HepG2 (cell line): Measurements from ENCODE around the gene VPREB3. TPM values are rescaled to one million over a fixed set of nuclear protein-coding genes. Genes with fewer than 3 reads are reported as not detected.
A peak's percentile ranks its signal among the peaks of the same experiment; 100 is the strongest.

Source experiments
- ARNT2 ChIP-seq: sonication (generic); formaldehyde crosslinking; IDR thresholded peaks from 2 replicates; pipeline ENCODE4 v1.8.0; 2022; ENCODE audit warnings: mild to moderate bottlenecking, low read depth, missing genetic modification reagents, moderate library complexity
- CBFB ChIP-seq: sonication (generic); formaldehyde crosslinking; IDR thresholded peaks from 2 replicates; pipeline ENCODE4 v1.4.0; 2020; ENCODE audit warnings: missing genetic modification reagents
- CEBPG ChIP-seq: IDR thresholded peaks from 2 replicates; pipeline ENCODE4 v1.6.1; 2016
- HNF4A ChIP-seq: sonication (generic); formaldehyde crosslinking; IDR thresholded peaks from 2 replicates; pipeline ENCODE4 v1.4.0; 2020; ENCODE audit warnings: missing genetic modification reagents
- NR2F6 ChIP-seq, 2 experiments: IDR thresholded peaks; 2 replicates each; pipeline ENCODE4 v1.6.1; 2016; ENCODE audit warnings: antibody characterized with exemption in 1 of 2, mild to moderate bottlenecking in 1 of 2
- PITX1 ChIP-seq: sonication (generic); formaldehyde crosslinking; IDR thresholded peaks from 2 replicates; pipeline ENCODE4 v1.5.1; 2020; ENCODE audit warnings: mild to moderate bottlenecking, missing genetic modification reagents
- RAD51 ChIP-seq: fragments of 450-650 bp; IDR thresholded peaks from 2 replicates; pipeline ENCODE4 v1.6.1; 2016; ENCODE audit warnings: borderline replicate concordance
- SOX13 ChIP-seq, 3 experiments: fragments of 450-650 bp in 1 of 3; sonication (generic) in 1 of 3; formaldehyde crosslinking in 1 of 3; IDR thresholded peaks in 2 of 3; conservative IDR thresholded peaks in 1 of 3; 2 replicates each; pipeline versions ENCODE4 v1.5.0 to v1.6.1; 2016 to 2020; ENCODE audit warnings: antibody characterized with exemption in 1 of 3, mild to moderate bottlenecking in 1 of 3, missing compliant biosample characterization in 1 of 3, missing genetic modification reagents in 1 of 3, moderate library complexity in 1 of 3
- SOX6 ChIP-seq, 2 experiments: fragments of 450-650 bp in 1 of 2; sonication (generic) in 1 of 2; formaldehyde crosslinking in 1 of 2; IDR thresholded peaks; 2 replicates each; pipeline versions ENCODE4 v1.4.0 to v1.6.1; 2017 to 2020; ENCODE audit warnings: antibody characterized with exemption in 1 of 2, mild to moderate bottlenecking in 1 of 2, missing genetic modification reagents in 1 of 2
- SSRP1 ChIP-seq: IDR thresholded peaks from 2 replicates; pipeline ENCODE4 v1.6.1; 2016; ENCODE audit warnings: control low read depth
- ZNF746 ChIP-seq: sonication (generic); formaldehyde crosslinking; IDR thresholded peaks from 2 replicates; pipeline ENCODE4 v1.8.0; 2022; ENCODE audit warnings: mild to moderate bottlenecking, missing genetic modification reagents
- polyA plus RNA-seq, 8 experiments: library from polyadenylated mRNA; depleted of rRNA in 3 of 8; stranded (reverse) in 7 of 8; unstranded in 1 of 8; fragments of >200 nt; fragmentation: Illumina TruSeq in 4 of 8; extraction: Trizol in 4 of 8; gene quantifications; 2 replicates each; pipeline versions ENCODE4 v1.2.1 to v1.2.3, GENCODE V29; 2011 to 2016; ENCODE audit warnings: low read depth in 4 of 8, missing spikeins in 1 of 8, mixed read lengths in 1 of 8; ENCODE audit not compliant: insufficient read depth in 1 of 8
- total RNA-seq, 5 experiments: library from RNA; depleted of rRNA; stranded (reverse); fragments of >200 nt; fragmentation: Illumina TruSeq; extraction: Trizol; gene quantifications; 2 replicates each; pipeline ENCODE4 v1.2.3, GENCODE V29; 2016; ENCODE audit warnings: low read depth in 1 of 5
- TF ChIP-seq, protein P1 (sequence below): IDR thresholded peaks from 2 replicates; pipeline ENCODE4 v1.6.1; 2016; ENCODE audit warnings: mild to moderate bottlenecking
- TF ChIP-seq, protein P2 (sequence below): sonication (generic); formaldehyde crosslinking; IDR thresholded peaks from 2 replicates; pipeline ENCODE4 v1.5.0; 2020; ENCODE audit warnings: missing genetic modification reagents
- TF ChIP-seq, protein P3 (sequence below), 2 experiments: sonication (generic) in 1 of 2; formaldehyde crosslinking in 1 of 2; IDR thresholded peaks; 2 replicates each; pipeline versions ENCODE4 v1.4.0 to v1.6.1; 2018 to 2020; ENCODE audit warnings: missing genetic modification reagents in 2 of 2, borderline replicate concordance in 1 of 2, low read depth in 1 of 2, mild to moderate bottlenecking in 1 of 2, missing biosample characterization in 1 of 2
- TF ChIP-seq, protein P4 (sequence below): sonication (generic); formaldehyde crosslinking; IDR thresholded peaks from 2 replicates; pipeline ENCODE4 v1.4.0; 2020; ENCODE audit warnings: missing genetic modification reagents, borderline replicate concordance
- TF ChIP-seq, protein P5 (sequence below): sonication (generic); formaldehyde crosslinking; IDR thresholded peaks from 2 replicates; pipeline ENCODE4 v1.4.0; 2020; ENCODE audit warnings: missing genetic modification reagents, mild to moderate bottlenecking, borderline replicate concordance

VPREB3 gene
- total and polyA plus RNA-seq, 2 of the 13 experiments (the other 11 are each of a cell fraction or from before 2014, with no cell fraction given): 0.22 TPM; not detected in 1

DNA sequence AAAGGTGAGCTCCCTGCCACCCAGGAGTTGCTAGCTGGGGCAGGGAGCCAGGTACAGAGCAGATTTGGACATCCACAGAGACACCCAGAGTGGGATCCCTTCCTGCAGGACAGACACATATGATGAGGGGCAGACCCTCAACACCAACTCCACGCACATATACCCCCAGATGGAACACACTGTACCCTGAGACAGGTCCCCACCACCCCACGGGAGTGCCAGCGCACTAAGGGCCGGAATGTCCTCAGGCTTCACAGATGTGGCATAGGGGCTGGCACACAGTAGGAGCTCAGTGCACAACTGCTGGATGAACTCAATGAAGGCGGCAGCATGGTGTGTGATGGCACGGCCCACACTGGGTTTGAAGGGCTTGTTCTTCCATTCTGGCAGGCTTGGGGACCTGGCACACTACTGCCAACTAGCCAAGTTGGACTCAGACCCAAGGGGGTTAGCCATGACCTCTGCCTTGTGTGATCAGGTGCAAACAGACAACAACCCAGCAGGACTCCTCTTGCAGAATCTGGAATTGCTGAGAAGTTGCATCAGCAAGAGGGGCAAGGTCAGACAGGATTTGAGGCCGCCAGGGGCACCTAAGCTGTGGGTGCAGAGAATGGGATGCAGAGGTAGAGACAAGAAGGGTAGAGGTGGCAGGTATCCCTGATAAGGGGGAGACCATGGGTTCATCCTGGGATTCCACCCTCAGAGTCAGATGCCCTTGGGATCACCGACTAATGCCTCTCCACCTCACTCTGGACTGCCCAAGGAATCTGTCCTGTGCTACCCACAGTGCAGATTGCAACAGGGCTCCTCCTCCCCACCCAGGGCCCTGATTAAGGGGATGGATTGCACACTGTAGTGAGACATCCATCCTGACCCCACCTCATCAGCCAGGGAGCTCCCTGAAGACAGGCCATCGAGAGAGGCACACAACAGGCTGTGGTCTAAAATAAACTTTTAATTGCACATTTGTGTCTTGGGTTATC, 11.0 kb upstream of the VPREB3 start (continued):
- TF ChIP-seq SOX13 (IDR thresholded peaks at IDR 0.05) (no peak), SOX13 (CRISPR knock-in tag; conservative IDR thresholded peaks at IDR 0.05 in 1 of 2, IDR thresholded peaks at IDR 0.05 in 1 of 2) (0 out of 4 replicates have a peak, but pooled peaks of 1 of the 2 experiments have one; percentile 24), SSRP1 (CRISPR knock-in tag) (0 out of 2 replicates have a peak, but pooled peaks have one; percentile 67), NR2F6 (IDR thresholded peaks at IDR 0.05) (peak; percentile 74), NR2F6 (CRISPR knock-in tag; IDR thresholded peaks at IDR 0.05) (peak; percentile 73), SOX6 (IDR thresholded peaks at IDR 0.05) (no peak), SOX6 (CRISPR knock-in tag; IDR thresholded peaks at IDR 0.05) (peak; percentile 66), CBFB (no peak), HNF4A (peak; percentile 67), PITX1 (CRISPR knock-in tag) (0 out of 2 replicates have a peak, but pooled peaks have one; percentile 33), CEBPG (CRISPR knock-in tag) (peak; percentile 92), RAD51 (no peak), ZNF746 (CRISPR knock-in tag) (peak; percentile 28; the same call in 1 of the 2 replicates), ARNT2 (CRISPR knock-in tag) (peak; percentile 39; the same call in 1 of the 2 replicates)
- TF ChIP-seq, protein P1, sequence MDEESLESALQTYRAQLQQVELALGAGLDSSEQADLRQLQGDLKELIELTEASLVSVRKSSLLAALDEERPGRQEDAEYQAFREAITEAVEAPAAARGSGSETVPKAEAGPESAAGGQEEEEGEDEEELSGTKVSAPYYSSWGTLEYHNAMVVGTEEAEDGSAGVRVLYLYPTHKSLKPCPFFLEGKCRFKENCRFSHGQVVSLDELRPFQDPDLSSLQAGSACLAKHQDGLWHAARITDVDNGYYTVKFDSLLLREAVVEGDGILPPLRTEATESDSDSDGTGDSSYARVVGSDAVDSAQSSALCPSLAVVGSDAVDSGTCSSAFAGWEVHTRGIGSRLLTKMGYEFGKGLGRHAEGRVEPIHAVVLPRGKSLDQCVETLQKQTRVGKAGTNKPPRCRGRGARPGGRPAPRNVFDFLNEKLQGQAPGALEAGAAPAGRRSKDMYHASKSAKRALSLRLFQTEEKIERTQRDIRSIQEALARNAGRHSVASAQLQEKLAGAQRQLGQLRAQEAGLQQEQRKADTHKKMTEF (CRISPR knock-in tag): peak; percentile 18; the same call in 1 of the 2 replicates
- TF ChIP-seq, protein P2, sequence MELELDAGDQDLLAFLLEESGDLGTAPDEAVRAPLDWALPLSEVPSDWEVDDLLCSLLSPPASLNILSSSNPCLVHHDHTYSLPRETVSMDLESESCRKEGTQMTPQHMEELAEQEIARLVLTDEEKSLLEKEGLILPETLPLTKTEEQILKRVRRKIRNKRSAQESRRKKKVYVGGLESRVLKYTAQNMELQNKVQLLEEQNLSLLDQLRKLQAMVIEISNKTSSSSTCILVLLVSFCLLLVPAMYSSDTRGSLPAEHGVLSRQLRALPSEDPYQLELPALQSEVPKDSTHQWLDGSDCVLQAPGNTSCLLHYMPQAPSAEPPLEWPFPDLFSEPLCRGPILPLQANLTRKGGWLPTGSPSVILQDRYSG (CRISPR knock-in tag): no peak
- TF ChIP-seq, protein P3, sequence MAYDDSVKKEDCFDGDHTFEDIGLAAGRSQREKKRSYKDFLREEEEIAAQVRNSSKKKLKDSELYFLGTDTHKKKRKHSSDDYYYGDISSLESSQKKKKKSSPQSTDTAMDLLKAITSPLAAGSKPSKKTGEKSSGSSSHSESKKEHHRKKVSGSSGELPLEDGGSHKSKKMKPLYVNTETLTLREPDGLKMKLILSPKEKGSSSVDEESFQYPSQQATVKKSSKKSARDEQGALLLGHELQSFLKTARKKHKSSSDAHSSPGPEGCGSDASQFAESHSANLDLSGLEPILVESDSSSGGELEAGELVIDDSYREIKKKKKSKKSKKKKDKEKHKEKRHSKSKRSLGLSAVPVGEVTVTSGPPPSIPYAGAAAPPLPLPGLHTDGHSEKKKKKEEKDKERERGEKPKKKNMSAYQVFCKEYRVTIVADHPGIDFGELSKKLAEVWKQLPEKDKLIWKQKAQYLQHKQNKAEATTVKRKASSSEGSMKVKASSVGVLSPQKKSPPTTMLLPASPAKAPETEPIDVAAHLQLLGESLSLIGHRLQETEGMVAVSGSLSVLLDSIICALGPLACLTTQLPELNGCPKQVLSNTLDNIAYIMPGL (CRISPR knock-in tag; IDR thresholded peaks at IDR 0.05; ENCODE audit: borderline replicate concordance in 1 of 2, low read depth in 1 of 2): 0 out of 4 replicates have a peak, but pooled peaks of 1 of the 2 experiments have one; percentile 17
- TF ChIP-seq, protein P4, sequence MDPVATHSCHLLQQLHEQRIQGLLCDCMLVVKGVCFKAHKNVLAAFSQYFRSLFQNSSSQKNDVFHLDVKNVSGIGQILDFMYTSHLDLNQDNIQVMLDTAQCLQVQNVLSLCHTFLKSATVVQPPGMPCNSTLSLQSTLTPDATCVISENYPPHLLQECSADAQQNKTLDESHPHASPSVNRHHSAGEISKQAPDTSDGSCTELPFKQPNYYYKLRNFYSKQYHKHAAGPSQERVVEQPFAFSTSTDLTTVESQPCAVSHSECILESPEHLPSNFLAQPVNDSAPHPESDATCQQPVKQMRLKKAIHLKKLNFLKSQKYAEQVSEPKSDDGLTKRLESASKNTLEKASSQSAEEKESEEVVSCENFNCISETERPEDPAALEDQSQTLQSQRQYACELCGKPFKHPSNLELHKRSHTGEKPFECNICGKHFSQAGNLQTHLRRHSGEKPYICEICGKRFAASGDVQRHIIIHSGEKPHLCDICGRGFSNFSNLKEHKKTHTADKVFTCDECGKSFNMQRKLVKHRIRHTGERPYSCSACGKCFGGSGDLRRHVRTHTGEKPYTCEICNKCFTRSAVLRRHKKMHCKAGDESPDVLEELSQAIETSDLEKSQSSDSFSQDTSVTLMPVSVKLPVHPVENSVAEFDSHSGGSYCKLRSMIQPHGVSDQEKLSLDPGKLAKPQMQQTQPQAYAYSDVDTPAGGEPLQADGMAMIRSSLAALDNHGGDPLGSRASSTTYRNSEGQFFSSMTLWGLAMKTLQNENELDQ: no peak
- TF ChIP-seq, protein P5, sequence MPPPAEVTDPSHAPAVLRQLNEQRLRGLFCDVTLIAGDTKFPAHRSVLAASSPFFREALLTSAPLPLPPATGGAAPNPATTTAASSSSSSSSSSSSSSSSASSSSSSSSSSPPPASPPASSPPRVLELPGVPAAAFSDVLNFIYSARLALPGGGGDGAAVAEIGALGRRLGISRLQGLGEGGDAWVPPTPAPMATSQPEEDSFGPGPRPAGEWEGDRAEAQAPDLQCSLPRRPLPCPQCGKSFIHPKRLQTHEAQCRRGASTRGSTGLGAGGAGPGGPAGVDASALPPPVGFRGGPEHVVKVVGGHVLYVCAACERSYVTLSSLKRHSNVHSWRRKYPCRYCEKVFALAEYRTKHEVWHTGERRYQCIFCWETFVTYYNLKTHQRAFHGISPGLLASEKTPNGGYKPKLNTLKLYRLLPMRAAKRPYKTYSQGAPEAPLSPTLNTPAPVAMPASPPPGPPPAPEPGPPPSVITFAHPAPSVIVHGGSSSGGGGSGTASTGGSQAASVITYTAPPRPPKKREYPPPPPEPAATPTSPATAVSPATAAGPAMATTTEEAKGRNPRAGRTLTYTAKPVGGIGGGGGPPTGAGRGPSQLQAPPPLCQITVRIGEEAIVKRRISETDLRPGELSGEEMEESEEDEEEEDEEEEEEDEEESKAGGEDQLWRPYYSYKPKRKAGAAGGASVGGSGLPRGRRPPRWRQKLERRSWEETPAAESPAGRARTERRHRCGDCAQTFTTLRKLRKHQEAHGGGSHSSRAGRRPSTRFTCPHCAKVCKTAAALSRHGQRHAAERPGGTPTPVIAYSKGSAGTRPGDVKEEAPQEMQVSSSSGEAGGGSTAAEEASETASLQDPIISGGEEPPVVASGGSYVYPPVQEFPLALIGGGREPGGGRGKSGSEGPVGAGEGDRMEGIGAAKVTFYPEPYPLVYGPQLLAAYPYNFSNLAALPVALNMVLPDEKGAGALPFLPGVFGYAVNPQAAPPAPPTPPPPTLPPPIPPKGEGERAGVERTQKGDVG (CRISPR knock-in tag): 0 out of 2 replicates have a peak, but pooled peaks have one; percentile 64
